Measurements from ENCODE around the gene PTPN5.

Gene PTPN5

DNA sequence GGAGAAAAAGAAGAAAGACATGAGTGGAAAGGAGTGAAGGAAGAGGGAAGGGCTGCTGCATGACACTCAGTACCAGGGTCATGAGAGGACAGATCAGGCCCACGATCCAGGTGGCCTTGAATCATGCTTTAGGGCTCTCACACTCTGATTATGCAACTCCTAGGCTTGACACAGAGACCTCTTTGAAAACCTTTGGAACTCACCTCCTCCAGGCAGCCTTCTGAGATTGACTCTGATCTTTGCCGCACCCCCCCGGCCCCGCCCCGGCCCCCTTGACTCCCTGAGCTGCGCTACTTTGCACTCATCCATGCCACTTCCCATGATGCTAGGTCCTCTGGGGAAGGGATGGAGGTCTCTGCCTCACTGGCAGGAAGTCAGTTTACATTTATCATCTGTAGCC lies 10.7 kb downstream of the PTPN5 start:
- TF ChIP-seq GATA3 (IDR thresholded peaks at IDR 0.05; ENCODE audit: low read depth, low read length) (no peak), GATA2 (IDR thresholded peaks at IDR 0.05; ENCODE audit: low read depth, low read length) (no peak)

DNA sequence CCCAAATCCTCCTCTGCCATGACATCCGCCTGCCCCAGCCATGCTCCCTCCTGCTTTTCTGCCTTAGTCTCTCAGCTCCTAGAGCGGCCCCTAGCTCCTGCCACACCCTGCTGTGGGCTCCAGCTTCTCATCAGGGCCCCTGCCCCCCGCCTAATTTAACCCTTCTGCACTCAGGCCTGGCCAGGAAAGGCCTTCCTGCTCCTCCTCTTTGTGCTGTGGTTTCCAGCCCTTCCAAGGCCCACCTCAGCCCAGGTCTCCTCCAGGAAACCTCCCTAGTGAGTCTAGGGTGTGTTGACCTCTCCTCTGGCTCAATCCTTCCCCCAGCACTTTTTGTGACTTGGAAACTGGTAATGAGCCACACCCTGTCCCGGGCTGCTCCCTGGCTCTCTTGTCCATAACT lies 11.3 kb downstream of the PTPN5 start:
- TF ChIP-seq GATA3 (IDR thresholded peaks at IDR 0.05; ENCODE audit: low read depth, low read length) (no peak), GATA2 (IDR thresholded peaks at IDR 0.05; ENCODE audit: low read depth, low read length) (no peak)

DNA sequence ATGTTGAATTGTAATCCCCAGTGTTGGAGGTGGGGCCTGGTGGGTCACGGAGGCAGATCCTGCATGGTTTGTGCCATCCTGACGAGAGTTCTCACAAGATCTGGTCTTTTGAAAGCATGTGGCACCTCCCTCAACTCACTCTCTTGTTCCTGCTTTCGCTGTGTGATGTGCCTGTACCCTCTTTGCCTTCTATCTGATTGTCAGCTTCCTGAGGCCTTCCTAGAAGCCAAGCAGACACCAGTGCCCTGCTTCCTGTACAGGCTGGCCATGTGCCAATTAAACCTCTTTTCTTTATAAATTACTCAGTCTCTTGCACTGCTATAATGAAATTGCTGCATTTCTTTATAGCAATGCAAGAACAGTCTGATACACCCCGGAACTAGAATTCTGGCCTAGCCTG lies 13.1 kb downstream of the PTPN5 start:
- TF ChIP-seq GATA3 (IDR thresholded peaks at IDR 0.05; ENCODE audit: low read depth, low read length), result no peak
- no peak for TF ChIP-seq GATA2 (IDR thresholded peaks at IDR 0.05; ENCODE audit: low read depth, low read length)

DNA sequence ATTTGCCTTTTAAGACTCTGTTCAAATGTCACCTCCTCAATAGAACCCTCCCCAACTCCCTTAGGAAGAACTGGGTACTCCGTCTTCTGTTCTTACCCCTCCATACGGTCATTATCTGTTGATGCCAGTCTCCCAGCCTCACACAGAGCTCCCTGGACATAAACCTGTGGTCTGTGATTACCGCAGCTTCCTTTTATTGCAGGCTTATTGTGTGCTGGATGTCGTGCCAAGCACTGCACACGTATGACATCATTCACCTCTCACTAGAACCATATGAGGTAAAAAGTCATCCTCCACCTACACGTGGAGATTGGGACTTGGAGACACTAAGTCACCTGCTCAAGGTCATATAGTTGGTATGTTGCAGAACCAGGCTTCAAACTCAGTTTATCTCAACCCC lies 15.3 kb downstream of the PTPN5 start:
- no peak for TF ChIP-seq GATA2 (IDR thresholded peaks at IDR 0.05; ENCODE audit: low read depth, low read length)
- no peak for TF ChIP-seq GATA3 (IDR thresholded peaks at IDR 0.05; ENCODE audit: low read depth, low read length)

DNA sequence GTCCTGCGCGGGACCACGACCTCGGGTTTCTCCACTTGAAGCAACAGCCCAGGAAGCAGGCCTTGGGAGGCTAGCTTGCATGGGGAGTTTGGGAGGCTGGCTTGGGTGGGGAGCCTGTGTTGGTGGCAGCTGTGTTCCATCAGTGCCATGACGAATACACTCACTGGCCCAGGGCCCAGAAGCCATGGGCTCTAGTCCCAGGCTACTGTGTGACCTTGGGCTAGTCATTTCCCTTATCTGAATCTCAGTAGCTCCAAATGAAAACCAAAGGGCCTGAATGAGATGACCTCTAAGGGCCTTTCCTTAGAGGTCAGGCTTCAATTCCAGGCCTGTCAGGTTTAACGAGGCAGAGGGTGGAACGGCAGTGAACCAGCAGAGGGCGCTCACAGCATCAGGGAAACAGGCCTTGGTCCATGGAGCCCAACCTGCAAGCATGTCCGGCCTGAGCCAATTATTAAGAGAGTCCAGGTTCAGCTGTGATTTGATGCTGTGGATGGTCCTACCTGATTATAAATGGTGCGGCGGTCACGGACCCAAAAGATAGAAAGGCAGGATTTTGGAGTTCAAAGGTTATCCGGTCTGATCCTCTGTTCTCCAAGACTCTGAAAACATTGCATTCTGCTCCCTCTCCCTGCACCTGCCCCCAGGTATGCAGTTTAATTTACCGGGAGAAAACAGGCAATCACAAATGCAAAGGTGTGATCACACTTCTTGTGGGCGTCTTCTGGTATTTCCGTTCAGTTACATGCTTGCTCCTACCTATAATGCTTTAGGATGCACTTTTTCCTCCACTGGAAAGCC lies 15.9 kb downstream of the PTPN5 start:
- TF ChIP-seq GATA2 (IDR thresholded peaks at IDR 0.05; ENCODE audit: low read depth, low read length) (no peak), GATA3 (IDR thresholded peaks at IDR 0.05; ENCODE audit: low read depth, low read length) (no peak)

DNA sequence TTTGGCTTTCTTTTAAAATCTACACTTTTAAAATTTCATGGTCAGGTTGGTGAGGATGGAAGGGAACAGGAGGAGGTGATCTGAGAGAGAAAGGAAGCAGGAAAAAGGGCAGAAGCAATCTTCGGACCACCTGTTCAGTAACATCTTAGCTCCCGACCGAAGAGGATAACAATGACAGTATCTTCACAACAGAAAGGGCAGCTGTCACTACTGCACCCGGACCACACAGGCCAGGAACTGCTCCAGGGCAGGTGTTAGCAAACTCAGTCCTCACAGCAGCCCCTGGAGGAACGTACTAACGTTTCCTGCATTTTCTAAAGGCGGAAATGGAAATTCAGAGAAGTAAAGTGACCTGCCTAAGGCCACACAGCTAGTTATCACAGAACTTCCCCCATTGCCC lies 16.8 kb downstream of the PTPN5 start:
- no peak for TF ChIP-seq GATA3 (IDR thresholded peaks at IDR 0.05; ENCODE audit: low read depth, low read length)
- TF ChIP-seq GATA2 (IDR thresholded peaks at IDR 0.05; ENCODE audit: low read depth, low read length), result no peak

DNA sequence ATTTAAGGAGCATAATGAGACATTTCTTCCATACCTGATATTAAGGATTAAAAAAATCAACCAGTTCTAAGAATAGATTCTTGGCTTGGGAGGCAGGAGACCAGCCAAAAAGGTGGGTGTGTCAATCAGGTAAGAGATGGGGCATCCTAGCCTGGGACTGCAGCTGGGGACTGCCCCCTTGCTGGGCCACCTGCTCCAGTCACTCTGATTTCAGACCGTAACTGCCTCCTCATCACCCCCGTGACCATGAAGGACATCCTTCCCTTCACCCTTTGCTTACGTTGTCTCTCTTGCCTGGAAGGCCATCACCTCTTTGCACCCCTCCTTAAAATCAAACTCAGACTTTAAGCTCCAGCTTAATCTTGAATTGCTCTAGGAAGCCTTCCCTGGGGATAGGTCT lies 17.9 kb downstream of the PTPN5 start:
- no peak for TF ChIP-seq GATA2 (IDR thresholded peaks at IDR 0.05; ENCODE audit: low read depth, low read length)
- TF ChIP-seq GATA3 (IDR thresholded peaks at IDR 0.05; ENCODE audit: low read depth, low read length), result no peak

DNA sequence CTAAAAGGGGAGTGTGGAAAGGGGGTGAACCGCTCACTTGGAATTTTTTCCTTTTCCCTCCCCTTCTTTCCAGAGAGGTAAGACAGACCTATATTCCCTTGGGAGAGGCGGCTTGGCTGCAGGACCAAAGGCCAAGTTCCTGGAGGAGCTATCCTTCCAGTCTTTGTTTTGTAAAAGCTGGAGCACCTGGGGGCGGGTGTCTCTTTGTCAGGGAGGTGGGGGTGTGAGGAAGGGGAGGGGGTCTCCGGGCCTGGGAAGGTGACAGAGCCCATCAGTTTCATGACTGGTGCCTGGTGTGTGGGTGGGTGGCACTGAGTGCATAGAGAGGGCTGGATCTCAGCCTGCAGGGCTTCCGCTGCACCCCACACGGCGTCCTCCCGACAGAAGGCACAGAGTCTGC lies 18.5 kb downstream of the PTPN5 start:
- TF ChIP-seq GATA3 (IDR thresholded peaks at IDR 0.05; ENCODE audit: low read depth, low read length) (no peak), GATA2 (IDR thresholded peaks at IDR 0.05; ENCODE audit: low read depth, low read length) (no peak)

DNA sequence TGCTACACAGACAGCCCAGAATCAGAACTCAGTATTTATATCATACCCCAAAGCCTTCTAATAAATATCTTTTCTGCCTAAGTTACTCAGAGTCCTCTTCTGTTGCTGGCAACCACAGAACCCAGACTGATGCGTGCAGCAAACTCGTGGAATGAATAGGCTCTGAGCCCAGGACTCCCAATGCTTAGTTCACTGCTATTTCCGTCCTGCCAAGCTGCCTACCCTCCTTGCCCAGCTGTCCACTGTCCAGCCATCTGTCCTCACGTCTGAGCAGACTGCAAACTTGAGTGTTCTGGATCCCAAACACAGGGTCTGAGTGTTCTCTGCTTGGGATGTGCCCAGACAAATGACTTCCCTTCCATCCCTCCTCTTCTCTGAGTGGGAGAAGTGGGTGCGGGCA lies 19.4 kb downstream of the PTPN5 start:
- TF ChIP-seq GATA2 (IDR thresholded peaks at IDR 0.05; ENCODE audit: low read depth, low read length), result no peak
- no peak for TF ChIP-seq GATA3 (IDR thresholded peaks at IDR 0.05; ENCODE audit: low read depth, low read length)

DNA sequence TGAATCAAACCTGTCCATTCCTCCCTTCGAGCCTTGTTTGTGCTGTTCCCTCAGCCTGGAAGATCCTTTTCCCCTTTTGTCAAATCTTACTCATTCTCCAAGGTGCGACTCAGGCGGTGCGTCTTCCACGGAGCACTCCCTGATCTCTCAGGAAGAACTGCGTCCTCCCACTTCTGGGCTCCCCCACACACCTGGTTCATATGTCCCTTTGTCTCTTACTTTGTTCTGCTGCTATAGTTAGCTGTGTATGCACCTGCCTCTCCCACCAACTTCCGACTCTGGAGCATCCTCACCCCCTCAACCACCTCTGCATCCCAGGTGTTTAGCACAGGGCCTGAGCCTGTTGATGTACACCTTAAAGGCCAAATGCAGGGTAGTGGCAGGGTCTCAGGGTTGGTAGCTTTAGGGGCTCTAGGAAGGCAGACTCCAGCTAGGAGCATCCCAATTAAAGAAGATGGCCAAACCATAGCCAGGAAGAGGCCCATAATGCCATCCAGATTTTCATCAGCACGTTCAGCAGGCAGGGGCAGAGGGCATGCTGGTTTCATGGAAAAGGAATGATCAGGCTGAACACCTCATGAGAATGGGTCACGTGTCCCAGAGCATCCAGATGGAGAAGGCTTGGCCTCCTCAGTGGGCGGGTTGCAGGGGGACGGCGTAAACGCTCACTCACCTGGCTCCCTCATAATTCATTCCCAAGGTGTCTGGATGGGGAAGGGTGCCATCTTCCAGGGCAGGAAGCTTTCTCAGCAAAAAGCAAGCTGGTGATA lies 20.1 kb downstream of the PTPN5 start:
- TF ChIP-seq GATA3 (IDR thresholded peaks at IDR 0.05; ENCODE audit: low read depth, low read length), result no peak
- TF ChIP-seq GATA2 (IDR thresholded peaks at IDR 0.05; ENCODE audit: low read depth, low read length), result no peak

DNA sequence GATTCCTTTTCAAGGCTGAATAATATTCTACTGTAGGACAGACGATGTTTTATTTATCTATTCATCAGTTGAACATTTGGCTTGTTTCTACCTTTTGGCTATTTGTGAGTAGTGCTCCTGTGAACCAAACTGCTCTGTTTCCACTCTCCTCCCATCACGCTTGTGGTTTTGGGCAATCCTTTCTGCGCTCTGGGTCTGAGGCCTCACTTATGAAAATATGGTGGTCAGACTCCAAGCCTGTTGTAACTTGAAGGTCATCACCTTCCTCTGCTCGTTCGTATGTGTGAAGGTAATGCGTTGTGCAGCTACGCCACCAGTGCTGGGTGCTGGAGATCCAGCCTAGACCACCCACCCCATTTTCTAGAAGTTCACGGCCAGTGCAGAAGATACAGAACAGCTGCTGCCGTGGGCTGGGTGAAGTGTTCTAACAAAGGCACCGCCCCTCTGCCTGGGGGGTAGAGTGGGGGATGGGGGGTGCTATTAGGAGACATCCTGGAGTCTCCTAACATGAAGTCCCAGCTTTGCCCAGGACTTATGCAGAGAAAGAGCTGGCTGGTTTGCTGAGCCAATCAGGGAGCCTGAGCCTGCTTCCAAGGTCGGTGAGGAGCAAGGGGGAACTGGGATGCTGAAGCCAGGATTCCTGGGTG lies 21.0 kb downstream of the PTPN5 start:
- TF ChIP-seq GATA3 (IDR thresholded peaks at IDR 0.05; ENCODE audit: low read depth, low read length) (no peak), GATA2 (IDR thresholded peaks at IDR 0.05; ENCODE audit: low read depth, low read length) (no peak)

DNA sequence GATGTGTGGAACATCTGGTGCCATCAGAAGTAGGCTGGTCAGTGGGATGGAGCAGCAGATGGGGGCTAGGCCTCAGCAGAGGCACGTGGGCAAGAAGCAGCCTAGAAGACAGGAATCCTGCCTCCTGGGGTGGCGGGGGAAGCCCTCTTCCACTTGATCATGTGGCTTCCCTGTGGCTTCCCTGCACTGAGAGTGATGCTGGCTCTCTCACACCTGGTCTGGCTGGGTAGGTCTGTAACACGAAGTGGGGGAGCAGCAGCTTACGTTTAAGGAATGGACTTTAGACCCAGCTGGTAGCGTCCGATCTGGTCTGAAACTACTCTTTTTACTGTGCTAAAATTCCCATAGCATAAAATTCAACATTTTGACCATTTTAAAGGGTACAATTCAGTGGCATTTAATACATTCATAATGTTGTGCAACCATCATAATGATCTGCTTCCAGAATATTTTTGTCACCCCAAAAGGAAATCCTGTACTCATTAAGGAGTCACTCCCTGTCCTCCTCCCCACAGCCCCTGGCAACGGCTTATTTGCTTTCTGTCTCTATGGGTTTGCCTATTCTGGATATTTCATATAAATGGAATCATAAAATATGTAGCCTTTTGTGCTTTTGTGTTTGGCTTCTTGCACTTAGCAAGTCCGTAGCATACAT lies 21.7 kb downstream of the PTPN5 start:
- TF ChIP-seq GATA3 (IDR thresholded peaks at IDR 0.05; ENCODE audit: low read depth, low read length) (no peak), GATA2 (IDR thresholded peaks at IDR 0.05; ENCODE audit: low read depth, low read length) (no peak)

DNA sequence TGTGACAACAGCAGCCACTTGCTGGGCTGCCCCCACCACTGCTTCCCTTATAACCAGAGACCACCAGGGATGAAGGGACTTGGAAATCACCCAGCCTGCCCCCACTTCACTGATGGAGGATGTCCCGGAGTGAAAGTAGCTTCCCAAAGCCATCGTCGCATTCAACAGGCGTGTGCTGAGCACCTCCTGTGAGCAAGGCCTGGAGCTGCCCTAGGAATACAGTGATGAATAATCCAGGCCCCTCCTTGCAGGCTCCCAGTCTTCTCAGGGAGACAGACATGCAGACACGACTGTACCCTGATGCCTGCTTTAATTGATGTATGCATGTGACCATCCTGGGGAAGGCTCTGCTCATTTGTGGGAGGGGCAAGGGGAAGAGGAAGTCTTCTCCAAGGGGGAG lies 22.6 kb downstream of the PTPN5 start:
- TF ChIP-seq GATA2 (IDR thresholded peaks at IDR 0.05; ENCODE audit: low read depth, low read length) (no peak), GATA3 (IDR thresholded peaks at IDR 0.05; ENCODE audit: low read depth, low read length) (no peak)

DNA sequence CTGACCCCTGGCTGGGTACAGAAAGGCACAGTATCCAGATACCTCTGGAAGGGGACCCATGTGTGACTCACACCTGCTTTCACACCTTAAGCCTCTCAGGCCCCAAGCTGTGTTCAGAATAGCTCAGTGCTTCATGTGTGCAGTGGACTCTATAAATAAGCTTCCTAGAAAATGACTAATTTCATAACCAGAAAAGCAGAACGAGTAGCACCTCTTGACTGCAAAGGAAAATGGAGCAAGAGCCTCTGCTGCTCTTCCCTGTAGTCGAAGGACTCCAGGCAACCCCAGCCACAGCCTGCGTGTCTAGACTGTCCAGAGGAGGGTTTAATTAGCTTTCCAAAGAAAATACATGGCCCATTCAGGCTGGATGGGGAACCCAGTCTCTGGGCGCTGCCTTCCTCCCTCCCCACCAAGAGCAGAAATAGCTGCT lies 23.1 kb downstream of the PTPN5 start:
- no peak for TF ChIP-seq GATA3 (IDR thresholded peaks at IDR 0.05; ENCODE audit: low read depth, low read length)
- TF ChIP-seq GATA2 (IDR thresholded peaks at IDR 0.05; ENCODE audit: low read depth, low read length), result no peak

Measured in SH-SY5Y (cell line).